HEK293 (cell line): Measurements from ENCODE around the gene CCDC17.

ENCODE experiments used
- CTCF ChIA-PET: fragments of 350-600 bp; formaldehyde crosslinking; extraction: SDS; loops from one replicate; lab custom pipeline; 2021; ENCODE audit warnings: antibody characterized with exemption; lab: Yijun Ruan, JAX
- POLR2A ChIA-PET: fragments of 300-600 bp; formaldehyde crosslinking; extraction: SDS; loops from one replicate; lab custom pipeline; 2020; ENCODE audit warnings: antibody characterized with exemption, inconsistent platforms; lab: Yijun Ruan, JAX
- H3K27ac ChIP-seq: fragments of 200-500 bp; sonication (Bioruptor generic); 2 replicates; pipeline ENCODE4 v1.5.1; 2014; ENCODE audit warnings: low read depth, low read length, control low read depth, inconsistent platforms; ENCODE audit errors: extremely low read depth
- H3K36me3 ChIP-seq, 2 experiments: fragments of 200-500 bp in 1 of 2; sonication (Bioruptor generic) in 1 of 2; 1 replicate in 1 of 2; 2 replicates in 1 of 2; pipeline ENCODE4 v1.5.1; 2014 to 2017; ENCODE audit warnings: inconsistent platforms in 2 of 2, low read length in 2 of 2; ENCODE audit not compliant: control insufficient read depth in 2 of 2, insufficient read depth in 1 of 2
- H3K4me1 ChIP-seq: fragments of 200-500 bp; sonication (Bioruptor generic); 2 replicates; pipeline ENCODE4 v1.5.1; 2014; ENCODE audit warnings: mild to moderate bottlenecking, low read length, inconsistent platforms; ENCODE audit not compliant: control insufficient read depth, insufficient read depth
- H3K4me3 ChIP-seq: 2 replicates; pipeline ENCODE4 v1.5.1; 2011; ENCODE audit warnings: low read depth, mild to moderate bottlenecking, control low read depth, low read length, moderate library complexity
- H3K9me3 ChIP-seq: fragments of 200-500 bp; sonication (Bioruptor generic); 2 replicates; pipeline ENCODE4 v1.5.1; 2014; ENCODE audit warnings: low read depth, low read length, inconsistent platforms; ENCODE audit not compliant: control insufficient read depth, insufficient read depth
- GLIS2 ChIP-seq: fragments of 450-650 bp; formaldehyde crosslinking; IDR thresholded peaks from 2 replicates; pipeline ENCODE4 v1.5.1; 2016; ENCODE audit warnings: missing biosample characterization, missing genetic modification characterization
- IKZF3 ChIP-seq: fragments of 450-650 bp; IDR thresholded peaks from 2 replicates; pipeline ENCODE4 v1.5.0; 2018; ENCODE audit warnings: missing biosample characterization, mild to moderate bottlenecking, missing genetic modification characterization, moderate library complexity
- KLF10 ChIP-seq: fragments of 450-650 bp; IDR thresholded peaks from 2 replicates; pipeline ENCODE4 v1.5.1; 2018; ENCODE audit warnings: missing biosample characterization, mild to moderate bottlenecking, missing genetic modification characterization
- KLF8 ChIP-seq: fragments of 450-650 bp; formaldehyde crosslinking; IDR thresholded peaks from 2 replicates; pipeline ENCODE4 v1.5.1; 2016; ENCODE audit warnings: missing biosample characterization, missing genetic modification characterization
- RBAK ChIP-seq: fragments of 450-650 bp; formaldehyde crosslinking; IDR thresholded peaks from 2 replicates; pipeline ENCODE4 v1.5.1; 2016; ENCODE audit warnings: missing biosample characterization, missing genetic modification characterization
- REPIN1 ChIP-seq: fragments of 450-650 bp; formaldehyde crosslinking; IDR thresholded peaks from 2 replicates; pipeline ENCODE4 v1.5.1; 2017; ENCODE audit warnings: missing biosample characterization, missing genetic modification characterization, low read depth
- SALL2 ChIP-seq: fragments of 450-650 bp; formaldehyde crosslinking; IDR thresholded peaks from 2 replicates; pipeline ENCODE4 v1.5.0; 2017; ENCODE audit warnings: missing biosample characterization, mild to moderate bottlenecking, missing genetic modification characterization, borderline replicate concordance
- YY2 ChIP-seq: fragments of 450-650 bp; formaldehyde crosslinking; IDR thresholded peaks from 2 replicates; pipeline ENCODE4 v1.5.1; 2016; ENCODE audit warnings: missing biosample characterization, missing genetic modification characterization
- ZBTB7A ChIP-seq: fragments of 450-650 bp; formaldehyde crosslinking; IDR thresholded peaks from 2 replicates; pipeline ENCODE4 v1.5.1; 2016; ENCODE audit warnings: low read depth, missing biosample characterization, missing genetic modification characterization
- ZFP37 ChIP-seq: fragments of 450-650 bp; formaldehyde crosslinking; IDR thresholded peaks from 2 replicates; pipeline ENCODE4 v1.5.1; 2016; ENCODE audit warnings: missing biosample characterization, missing genetic modification characterization
- ZNF2 ChIP-seq: fragments of 450-650 bp; formaldehyde crosslinking; IDR thresholded peaks from 2 replicates; pipeline ENCODE4 v1.5.1; 2016; ENCODE audit warnings: missing biosample characterization, missing genetic modification characterization
- ZNF501 ChIP-seq: fragments of 450-650 bp; formaldehyde crosslinking; IDR thresholded peaks from 2 replicates; pipeline ENCODE4 v1.5.1; 2016; ENCODE audit warnings: missing biosample characterization, missing genetic modification characterization
- ZNF514 ChIP-seq: fragments of 450-650 bp; formaldehyde crosslinking; IDR thresholded peaks from 2 replicates; pipeline ENCODE4 v1.5.1; 2016; ENCODE audit warnings: missing biosample characterization, missing genetic modification characterization
- ZNF777 ChIP-seq: fragments of 450-650 bp; formaldehyde crosslinking; IDR thresholded peaks from 2 replicates; pipeline ENCODE4 v1.5.1; 2017; ENCODE audit warnings: missing biosample characterization, missing genetic modification characterization, borderline replicate concordance
- ZXDB ChIP-seq: fragments of 450-650 bp; formaldehyde crosslinking; IDR thresholded peaks from 2 replicates; pipeline ENCODE4 v1.5.1; 2016; ENCODE audit warnings: missing biosample characterization, missing genetic modification characterization
- TF ChIP-seq, protein P1 (sequence below): fragments of 450-650 bp; formaldehyde crosslinking; IDR thresholded peaks from 2 replicates; pipeline ENCODE4 v1.5.1; 2016; ENCODE audit warnings: missing biosample characterization, missing genetic modification characterization
- TF ChIP-seq, protein P2 (sequence below): fragments of 450-650 bp; formaldehyde crosslinking; IDR thresholded peaks from 2 replicates; pipeline ENCODE4 v1.5.1; 2016; ENCODE audit warnings: missing biosample characterization, missing genetic modification characterization
- TF ChIP-seq, protein P3 (sequence below): fragments of 450-650 bp; IDR thresholded peaks from 2 replicates; pipeline ENCODE4 v1.5.1; 2018; ENCODE audit warnings: missing biosample characterization, missing genetic modification characterization
- TF ChIP-seq, protein P4 (sequence below): IDR thresholded peaks from 2 replicates; pipeline ENCODE4 v1.6.1; 2011; ENCODE audit warnings: mild to moderate bottlenecking, low read depth, low read length, borderline replicate concordance

CCDC17 gene

DNA sequence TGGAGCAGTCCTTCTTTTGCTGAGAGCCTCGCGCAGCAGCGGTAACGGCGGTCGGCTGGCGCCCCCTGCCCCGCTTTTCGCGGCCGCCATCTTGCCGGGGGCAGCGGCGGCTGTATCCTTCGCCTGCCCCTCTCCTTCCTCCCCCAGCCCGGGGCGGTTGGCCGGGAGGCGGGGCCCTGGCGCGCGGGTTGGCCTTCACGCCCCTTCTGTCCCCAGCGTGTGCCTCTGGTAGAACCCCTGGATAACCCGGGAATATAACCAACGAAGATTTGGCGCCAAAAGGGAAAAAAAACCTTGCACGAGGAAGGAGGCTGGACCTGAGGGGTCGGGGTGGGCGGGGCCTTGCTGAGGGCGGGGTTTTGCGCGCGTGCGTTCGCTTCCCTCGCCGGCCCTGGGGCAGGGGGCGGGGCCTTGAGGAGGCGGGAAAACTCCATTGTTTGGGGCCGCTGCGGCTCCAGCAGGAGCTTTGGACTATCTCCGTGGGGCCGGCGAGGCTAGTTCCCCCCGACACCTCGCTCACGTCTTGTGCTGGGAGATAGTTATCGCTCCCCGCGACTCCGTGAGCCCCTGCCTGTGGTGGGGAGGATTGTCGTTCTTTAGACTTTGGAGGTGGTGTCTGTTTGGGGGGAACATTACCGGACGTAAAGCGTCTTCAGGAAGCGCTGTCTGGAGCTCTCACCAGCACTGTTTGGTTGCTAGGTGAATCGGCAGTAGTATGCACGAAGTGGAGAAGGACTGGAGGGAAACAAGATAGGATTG, 39.3 kb downstream of the CCDC17 start (continued):
- TF ChIP-seq, protein P1, sequence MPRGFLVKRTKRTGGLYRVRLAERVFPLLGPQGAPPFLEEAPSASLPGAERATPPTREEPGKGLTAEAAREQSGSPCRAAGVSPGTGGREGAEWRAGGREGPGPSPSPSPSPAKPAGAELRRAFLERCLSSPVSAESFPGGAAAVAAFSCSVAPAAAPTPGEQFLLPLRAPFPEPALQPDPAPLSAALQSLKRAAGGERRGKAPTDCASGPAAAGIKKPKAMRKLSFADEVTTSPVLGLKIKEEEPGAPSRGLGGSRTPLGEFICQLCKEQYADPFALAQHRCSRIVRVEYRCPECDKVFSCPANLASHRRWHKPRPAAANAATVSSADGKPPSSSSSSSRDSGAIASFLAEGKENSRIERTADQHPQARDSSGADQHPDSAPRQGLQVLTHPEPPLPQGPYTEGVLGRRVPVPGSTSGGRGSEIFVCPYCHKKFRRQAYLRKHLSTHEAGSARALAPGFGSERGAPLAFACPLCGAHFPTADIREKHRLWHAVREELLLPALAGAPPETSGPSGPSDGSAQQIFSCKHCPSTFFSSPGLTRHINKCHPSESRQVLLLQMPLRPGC (tag by site-specific recombination) = 0 out of 2 replicates have a peak, but pooled peaks have one; percentile 21
- TF ChIP-seq ZBTB7A (no peak), SALL2 (tag by site-specific recombination) (no peak), YY2 (peak; percentile 6), ZFP37 (peak; percentile 60; the same call in 1 of the 2 replicates), GLIS2 (peak; percentile 82), RBAK (no peak)
- TF ChIP-seq, protein P2, sequence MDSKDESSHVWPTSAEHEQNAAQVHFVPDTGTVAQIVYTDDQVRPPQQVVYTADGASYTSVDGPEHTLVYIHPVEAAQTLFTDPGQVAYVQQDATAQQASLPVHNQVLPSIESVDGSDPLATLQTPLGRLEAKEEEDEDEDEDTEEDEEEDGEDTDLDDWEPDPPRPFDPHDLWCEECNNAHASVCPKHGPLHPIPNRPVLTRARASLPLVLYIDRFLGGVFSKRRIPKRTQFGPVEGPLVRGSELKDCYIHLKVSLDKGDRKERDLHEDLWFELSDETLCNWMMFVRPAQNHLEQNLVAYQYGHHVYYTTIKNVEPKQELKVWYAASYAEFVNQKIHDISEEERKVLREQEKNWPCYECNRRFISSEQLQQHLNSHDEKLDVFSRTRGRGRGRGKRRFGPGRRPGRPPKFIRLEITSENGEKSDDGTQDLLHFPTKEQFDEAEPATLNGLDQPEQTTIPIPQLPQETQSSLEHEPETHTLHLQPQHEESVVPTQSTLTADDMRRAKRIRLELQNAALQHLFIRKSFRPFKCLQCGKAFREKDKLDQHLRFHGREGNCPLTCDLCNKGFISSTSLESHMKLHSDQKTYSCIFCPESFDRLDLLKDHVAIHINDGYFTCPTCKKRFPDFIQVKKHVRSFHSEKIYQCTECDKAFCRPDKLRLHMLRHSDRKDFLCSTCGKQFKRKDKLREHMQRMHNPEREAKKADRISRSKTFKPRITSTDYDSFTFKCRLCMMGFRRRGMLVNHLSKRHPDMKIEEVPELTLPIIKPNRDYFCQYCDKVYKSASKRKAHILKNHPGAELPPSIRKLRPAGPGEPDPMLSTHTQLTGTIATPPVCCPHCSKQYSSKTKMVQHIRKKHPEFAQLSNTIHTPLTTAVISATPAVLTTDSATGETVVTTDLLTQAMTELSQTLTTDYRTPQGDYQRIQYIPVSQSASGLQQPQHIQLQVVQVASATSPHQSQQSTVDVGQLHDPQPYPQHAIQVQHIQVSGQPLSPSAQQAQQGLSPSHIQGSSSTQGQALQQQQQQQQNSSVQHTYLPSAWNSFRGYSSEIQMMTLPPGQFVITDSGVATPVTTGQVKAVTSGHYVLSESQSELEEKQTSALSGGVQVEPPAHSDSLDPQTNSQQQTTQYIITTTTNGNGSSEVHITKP (tag by site-specific recombination) = peak; percentile 54; the same call in 1 of the 2 replicates
- TF ChIP-seq, all 188 proteins: peak for 46

DNA sequence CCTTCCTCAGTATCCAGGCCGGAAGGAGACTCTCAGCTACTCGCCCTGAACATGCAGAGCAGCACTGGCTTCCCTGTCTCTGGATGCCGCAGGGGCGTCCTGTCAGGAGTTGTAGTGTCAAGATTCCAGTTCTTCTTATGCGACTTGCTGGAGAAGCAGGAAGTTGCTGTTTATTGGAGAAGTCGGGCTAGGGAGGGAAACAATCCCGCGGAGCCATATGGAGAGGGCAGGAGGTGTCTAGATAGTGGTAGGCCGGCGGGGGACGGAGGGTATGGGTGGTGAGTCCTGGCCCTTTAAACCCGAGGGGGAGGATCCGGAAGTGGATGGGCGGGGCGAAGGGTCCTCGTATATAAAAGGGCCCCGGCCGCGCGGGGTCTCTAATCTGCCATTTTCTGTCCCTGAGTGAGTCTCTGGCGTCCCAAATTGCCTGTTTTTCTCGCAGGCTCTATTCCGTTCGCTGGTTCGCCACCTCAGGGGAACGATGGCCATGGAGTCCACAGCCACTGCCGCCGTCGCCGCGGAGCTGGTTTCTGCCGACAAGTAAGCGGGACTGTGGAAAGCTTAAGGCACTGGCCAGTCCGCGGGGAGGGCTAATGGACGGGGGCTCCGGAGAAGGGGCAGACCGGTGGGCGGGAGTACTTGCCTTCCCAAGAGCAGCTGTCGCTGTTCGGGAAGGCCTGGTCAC, 40.0 kb downstream of the CCDC17 start, which contains the start of gene NASP:
Gene NASP, plus strand, starts transcription at position 376 of the 685 bp plus-strand sequence. Its CDS starts 106 bp downstream, at position 482.
- peak within 1 kb of the TSS; percentile 79 for H3K4me3 ChIP-seq
- ChIA-PET POLR2A (interaction anchor here (0.5 to 3.2 kb wide), 27 partner anchors 10 to 1231 kb away, joined by 3 to 56 read pairs (median 4); partner anchors contain the start of genes AKR1A1, CCDC163, GPBP1L1 and MMACHC), CTCF (interaction anchor here (0.6 to 9.6 kb wide), 4 partner anchors 13 to 71 kb away, joined by 3 to 71 read pairs (median 4); no protein-coding TSS in a partner anchor)
- TF ChIP-seq ZNF501 (tag by site-specific recombination) (peak; percentile 97), ZNF2 (tag by site-specific recombination) (peak; percentile 94), ZNF514 (tag by site-specific recombination) (no peak), KLF10 (tag by site-specific recombination) (no peak; the same call in none of the 2 replicates), ZNF777 (tag by site-specific recombination) (0 out of 2 replicates have a peak, but pooled peaks have one; percentile 27), IKZF3 (tag by site-specific recombination) (no peak), KLF8 (peak; percentile 76), REPIN1 (tag by site-specific recombination) (0 out of 2 replicates have a peak, but pooled peaks have one; percentile 24), YY2 (peak; percentile 86), ZXDB (tag by site-specific recombination) (peak; percentile 95)
- TF ChIP-seq, protein P3, sequence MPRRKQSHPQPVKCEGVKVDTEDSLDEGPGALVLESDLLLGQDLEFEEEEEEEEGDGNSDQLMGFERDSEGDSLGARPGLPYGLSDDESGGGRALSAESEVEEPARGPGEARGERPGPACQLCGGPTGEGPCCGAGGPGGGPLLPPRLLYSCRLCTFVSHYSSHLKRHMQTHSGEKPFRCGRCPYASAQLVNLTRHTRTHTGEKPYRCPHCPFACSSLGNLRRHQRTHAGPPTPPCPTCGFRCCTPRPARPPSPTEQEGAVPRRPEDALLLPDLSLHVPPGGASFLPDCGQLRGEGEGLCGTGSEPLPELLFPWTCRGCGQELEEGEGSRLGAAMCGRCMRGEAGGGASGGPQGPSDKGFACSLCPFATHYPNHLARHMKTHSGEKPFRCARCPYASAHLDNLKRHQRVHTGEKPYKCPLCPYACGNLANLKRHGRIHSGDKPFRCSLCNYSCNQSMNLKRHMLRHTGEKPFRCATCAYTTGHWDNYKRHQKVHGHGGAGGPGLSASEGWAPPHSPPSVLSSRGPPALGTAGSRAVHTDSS (tag by site-specific recombination) = no peak
- TF ChIP-seq, protein P4, sequence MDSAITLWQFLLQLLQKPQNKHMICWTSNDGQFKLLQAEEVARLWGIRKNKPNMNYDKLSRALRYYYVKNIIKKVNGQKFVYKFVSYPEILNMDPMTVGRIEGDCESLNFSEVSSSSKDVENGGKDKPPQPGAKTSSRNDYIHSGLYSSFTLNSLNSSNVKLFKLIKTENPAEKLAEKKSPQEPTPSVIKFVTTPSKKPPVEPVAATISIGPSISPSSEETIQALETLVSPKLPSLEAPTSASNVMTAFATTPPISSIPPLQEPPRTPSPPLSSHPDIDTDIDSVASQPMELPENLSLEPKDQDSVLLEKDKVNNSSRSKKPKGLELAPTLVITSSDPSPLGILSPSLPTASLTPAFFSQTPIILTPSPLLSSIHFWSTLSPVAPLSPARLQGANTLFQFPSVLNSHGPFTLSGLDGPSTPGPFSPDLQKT = peak; percentile 82
- TF ChIP-seq, protein P2 (tag by site-specific recombination) = 0 out of 2 replicates have a peak, but pooled peaks have one; percentile 30

More for the DNA sequence above, 40.0 kb downstream of the CCDC17 start, which contains the start of gene NASP:
- no peaks in the 10 kb centered on the region for H3K9me3 ChIP-seq
- H3K4me1 ChIP-seq = no peaks in the 10 kb centered on the region
- peaks cover 0 to 19% of the 10 kb centered on the region in 2 experiments; a peak in 2 of 3 replicates for H3K36me3 ChIP-seq
- peak within 1 kb of the TSS; percentile 90 for H3K27ac ChIP-seq
